Transverse colon (tissue), 3 donors: Measurements from ENCODE around the gene TMEM129.

Experiments
- EP300 ChIP-seq: sonication (generic); formaldehyde crosslinking; IDR thresholded peaks from one replicate; pipeline ENCODE4 v1.6.1; 2017; ENCODE audit warnings: antibody characterized with exemption, low read depth
- POLR2A ChIP-seq: fragments of 450-650 bp; IDR thresholded peaks from one replicate; pipeline ENCODE4 v1.6.1; 2016; ENCODE audit warnings: antibody characterized with exemption, mild to moderate bottlenecking, moderate library complexity
- TF ChIP-seq, protein P1 (sequence below), 5 experiments: fragments of 200-600 bp in 3 of 5; fragments of 450-650 bp in 2 of 5; sonication (generic) in 3 of 5; IDR thresholded peaks; 1 replicate in 2 of 5; 2 replicates in 3 of 5; pipeline ENCODE4 v1.5.1; 2016 to 2017; ENCODE audit warnings: antibody characterized with exemption in 5 of 5, inconsistent platforms in 3 of 5, mild to moderate bottlenecking in 2 of 5, moderate library complexity in 1 of 5

DNA sequence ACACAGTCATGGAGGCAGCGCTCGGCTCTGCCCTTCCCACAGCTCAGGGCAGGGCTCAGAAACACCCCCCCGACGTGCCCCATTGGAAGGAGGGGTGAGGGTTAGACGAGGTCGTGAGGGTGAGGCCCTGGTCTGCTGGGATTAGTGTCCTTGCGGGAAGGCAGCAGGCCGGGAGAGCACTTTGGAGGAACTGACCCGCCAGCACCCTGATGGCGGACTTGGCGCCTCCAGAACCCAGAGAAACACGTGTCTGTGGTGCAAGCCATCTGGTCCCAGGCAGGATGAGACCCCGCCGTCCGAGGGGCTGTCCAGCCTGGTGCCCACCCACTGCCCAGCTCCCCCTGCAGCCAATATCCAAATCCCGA, 26.5 kb upstream of the TMEM129 start:
- TF ChIP-seq, protein P1, sequence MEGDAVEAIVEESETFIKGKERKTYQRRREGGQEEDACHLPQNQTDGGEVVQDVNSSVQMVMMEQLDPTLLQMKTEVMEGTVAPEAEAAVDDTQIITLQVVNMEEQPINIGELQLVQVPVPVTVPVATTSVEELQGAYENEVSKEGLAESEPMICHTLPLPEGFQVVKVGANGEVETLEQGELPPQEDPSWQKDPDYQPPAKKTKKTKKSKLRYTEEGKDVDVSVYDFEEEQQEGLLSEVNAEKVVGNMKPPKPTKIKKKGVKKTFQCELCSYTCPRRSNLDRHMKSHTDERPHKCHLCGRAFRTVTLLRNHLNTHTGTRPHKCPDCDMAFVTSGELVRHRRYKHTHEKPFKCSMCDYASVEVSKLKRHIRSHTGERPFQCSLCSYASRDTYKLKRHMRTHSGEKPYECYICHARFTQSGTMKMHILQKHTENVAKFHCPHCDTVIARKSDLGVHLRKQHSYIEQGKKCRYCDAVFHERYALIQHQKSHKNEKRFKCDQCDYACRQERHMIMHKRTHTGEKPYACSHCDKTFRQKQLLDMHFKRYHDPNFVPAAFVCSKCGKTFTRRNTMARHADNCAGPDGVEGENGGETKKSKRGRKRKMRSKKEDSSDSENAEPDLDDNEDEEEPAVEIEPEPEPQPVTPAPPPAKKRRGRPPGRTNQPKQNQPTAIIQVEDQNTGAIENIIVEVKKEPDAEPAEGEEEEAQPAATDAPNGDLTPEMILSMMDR (IDR thresholded peaks at IDR 0.05), result no peak
- TF ChIP-seq EP300 (no peak), POLR2A (no peak)
